Astrocyte (in vitro differentiated cells and primary cell): ENCODE measurements around the gene DCTN1.
"Not testable (repeated sequence)": the region's sequence is repeated elsewhere in the genome, so short reads cannot be mapped to it uniquely, and the experiment has no call there.

ENCODE experiments used
- EZH2 ChIP-seq: IDR thresholded peaks from 2 replicates; pipeline ENCODE4 v1.6.1; 2012; ENCODE audit warnings: mild to moderate bottlenecking, low read length, inconsistent platforms; ENCODE audit not compliant: insufficient read depth
- TF ChIP-seq, protein P1 (sequence below): IDR thresholded peaks from 2 replicates; pipeline ENCODE4 v1.5.1; 2011; ENCODE audit warnings: low read depth, mild to moderate bottlenecking, inconsistent platforms, low read length, moderate library complexity; ENCODE audit not compliant: insufficient read depth

DNA sequence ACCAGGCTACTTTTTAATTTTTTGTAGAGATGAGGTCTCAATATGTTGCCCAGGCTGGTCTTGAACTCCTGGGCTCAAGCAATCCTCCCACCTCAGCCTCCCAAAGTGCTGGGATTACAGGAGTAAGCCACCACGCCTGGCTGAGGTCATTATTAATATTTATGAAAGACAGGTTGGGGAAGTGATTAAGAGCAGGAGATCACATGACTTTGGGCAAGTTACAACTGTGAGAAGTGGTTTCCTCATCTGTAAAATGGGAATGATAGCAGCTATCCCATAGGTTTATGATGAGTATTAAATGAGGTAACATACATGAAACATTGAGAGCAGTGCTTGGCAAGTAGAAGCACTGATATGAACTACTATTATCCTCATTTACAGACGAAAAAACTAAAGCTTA, 43.9 kb downstream of the DCTN1 start:
- TF ChIP-seq, protein P1, sequence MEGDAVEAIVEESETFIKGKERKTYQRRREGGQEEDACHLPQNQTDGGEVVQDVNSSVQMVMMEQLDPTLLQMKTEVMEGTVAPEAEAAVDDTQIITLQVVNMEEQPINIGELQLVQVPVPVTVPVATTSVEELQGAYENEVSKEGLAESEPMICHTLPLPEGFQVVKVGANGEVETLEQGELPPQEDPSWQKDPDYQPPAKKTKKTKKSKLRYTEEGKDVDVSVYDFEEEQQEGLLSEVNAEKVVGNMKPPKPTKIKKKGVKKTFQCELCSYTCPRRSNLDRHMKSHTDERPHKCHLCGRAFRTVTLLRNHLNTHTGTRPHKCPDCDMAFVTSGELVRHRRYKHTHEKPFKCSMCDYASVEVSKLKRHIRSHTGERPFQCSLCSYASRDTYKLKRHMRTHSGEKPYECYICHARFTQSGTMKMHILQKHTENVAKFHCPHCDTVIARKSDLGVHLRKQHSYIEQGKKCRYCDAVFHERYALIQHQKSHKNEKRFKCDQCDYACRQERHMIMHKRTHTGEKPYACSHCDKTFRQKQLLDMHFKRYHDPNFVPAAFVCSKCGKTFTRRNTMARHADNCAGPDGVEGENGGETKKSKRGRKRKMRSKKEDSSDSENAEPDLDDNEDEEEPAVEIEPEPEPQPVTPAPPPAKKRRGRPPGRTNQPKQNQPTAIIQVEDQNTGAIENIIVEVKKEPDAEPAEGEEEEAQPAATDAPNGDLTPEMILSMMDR = not testable (repeated sequence)
- not testable (repeated sequence) for TF ChIP-seq EZH2
